ENCODE measurements around the gene LIN28B. TPM values are rescaled to one million over a fixed set of nuclear protein-coding genes. Genes with fewer than 3 reads are reported as not detected.
"Not testable (repeated sequence)": the region's sequence is repeated elsewhere in the genome, so short reads cannot be mapped to it uniquely, and the experiment has no call there.

The LIN28B gene
- total and polyA plus RNA-seq, 2 experiments from 2014 or later = 35.3 to 96.4 TPM

GRCh38 chr6:105013459-105013858 lies 56.6 kb downstream of the LIN28B start:
- not testable (repeated sequence) for H3K9me3 Mint-ChIP-seq; H3K4me3 Mint-ChIP-seq; H3K36me3 ChIP-seq (ENCODE audit: insufficient read depth); H3K27me3 Mint-ChIP-seq (ENCODE audit: insufficient read depth, low read depth, poor library complexity); H4K20me1 ChIP-seq (replicated peaks; ENCODE audit: insufficient read depth); H3K4me2 ChIP-seq; DNase-seq (ENCODE audit: low spot score); H2AFZ ChIP-seq; H3K4me3 ChIP-seq; H3K27ac Mint-ChIP-seq; H3K36me3 Mint-ChIP-seq (ENCODE audit: low read depth); H3K9me2 ChIP-seq (ENCODE audit: insufficient read depth); H3K27me3 ChIP-seq (ENCODE audit: insufficient read depth); H3F3A ChIP-seq (replicated peaks; ENCODE audit: low read depth); ATAC-seq
- peaks cover 15% of the 10 kb centered on the region for H3K4me1 ChIP-seq (ENCODE audit: insufficient read depth)
- peaks cover 90% of the 10 kb centered on the region for H3K79me2 ChIP-seq (replicated peaks; ENCODE audit: insufficient read depth)
- H3K27ac ChIP-seq (ENCODE audit: low read depth) = peak overlapping the region; percentile 70; the same call in 1 of the 2 replicates
- peaks cover 20% of the 10 kb centered on the region for H3K4me1 Mint-ChIP-seq

DNA sequence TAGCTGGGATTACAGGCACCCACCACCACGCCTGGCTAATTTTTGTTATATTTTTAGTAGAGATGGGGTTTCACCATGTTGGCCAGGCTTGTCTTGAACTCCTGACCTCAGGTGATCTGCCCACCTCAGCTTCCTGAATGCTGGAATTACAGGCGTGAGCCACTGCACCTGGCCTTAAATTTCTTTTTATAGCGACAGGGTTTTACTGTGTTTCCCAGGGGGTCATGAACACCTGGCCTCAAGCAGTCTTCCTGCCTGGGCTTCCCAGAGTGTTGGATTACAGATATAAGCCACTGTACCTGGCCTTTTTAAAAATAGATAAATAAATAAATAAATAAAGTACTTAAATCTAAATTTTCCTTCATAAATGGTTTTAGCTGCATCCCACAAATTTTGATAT lies 57.5 kb downstream of the LIN28B start:
- no peak overlapping the region for H2AFZ ChIP-seq
- ATAC-seq (peak; percentile 68), DNase-seq (ENCODE audit: low spot score) (peak; percentile 76)
- H3K27me3 ChIP-seq (ENCODE audit: insufficient read depth) = no peaks in the 10 kb centered on the region
- H3K4me2 ChIP-seq = no peak overlapping the region
- H3K4me3 Mint-ChIP-seq = no peak overlapping the region
- H3K79me2 ChIP-seq (replicated peaks; ENCODE audit: insufficient read depth) = peaks cover 92% of the 10 kb centered on the region
- no peaks in the 10 kb centered on the region for H3K36me3 ChIP-seq (ENCODE audit: insufficient read depth)
- peaks cover 19% of the 10 kb centered on the region for H3K4me1 ChIP-seq (ENCODE audit: insufficient read depth)
- H3K27ac ChIP-seq (ENCODE audit: low read depth) = peak overlapping the region; percentile 70
- no peaks in the 10 kb centered on the region for H3K9me3 Mint-ChIP-seq
- peaks cover 4% of the 10 kb centered on the region; the same call in 1 of the 3 replicates for H3K36me3 Mint-ChIP-seq (ENCODE audit: low read depth)
- peaks cover 3% of the 10 kb centered on the region for H3K27me3 Mint-ChIP-seq (ENCODE audit: insufficient read depth, low read depth, poor library complexity)
- no peak overlapping the region for H3K4me3 ChIP-seq
- no peak overlapping the region for H3K27ac Mint-ChIP-seq
- no peaks in the 10 kb centered on the region for H3K9me2 ChIP-seq (ENCODE audit: insufficient read depth)
- TF ChIP-seq STAT1 (IDR thresholded peaks at IDR 0.05; ENCODE audit: unreplicated experiment) (no peak), ZNF114 (CRISPR knock-in tag; IDR thresholded peaks at IDR 0.05) (no peak)
- H4K20me1 ChIP-seq (replicated peaks; ENCODE audit: insufficient read depth) = no peaks in the 10 kb centered on the region
- peaks cover 23% of the 10 kb centered on the region for H3K4me1 Mint-ChIP-seq
- H3F3A ChIP-seq (replicated peaks; ENCODE audit: low read depth) = no peaks in the 10 kb centered on the region

GRCh38 chr6:105014954-105015353 lies 58.0 kb downstream of the LIN28B start:
- Histone ChIP-seq H3K4me2 (0 out of 2 replicates have a peak overlapping the region, but pooled peaks have one; percentile 27), H2AFZ (no peak overlapping the region), H3F3A (replicated peaks; ENCODE audit: low read depth) (no peaks in the 10 kb centered on the region), H3K4me3 (no peak overlapping the region), H4K20me1 (replicated peaks; ENCODE audit: insufficient read depth) (no peaks in the 10 kb centered on the region), H3K36me3 (ENCODE audit: insufficient read depth) (no peaks in the 10 kb centered on the region), H3K9me2 (ENCODE audit: insufficient read depth) (no peaks in the 10 kb centered on the region), H3K27ac (ENCODE audit: low read depth) (no peak overlapping the region), H3K79me2 (replicated peaks; ENCODE audit: insufficient read depth) (peaks cover 92% of the 10 kb centered on the region), H3K4me1 (ENCODE audit: insufficient read depth) (peaks cover 21% of the 10 kb centered on the region), H3K27me3 (ENCODE audit: insufficient read depth) (no peaks in the 10 kb centered on the region)
- Mint-ChIP-seq H3K27me3 (ENCODE audit: insufficient read depth, low read depth, poor library complexity) (peaks cover 3% of the 10 kb centered on the region), H3K27ac (no peak overlapping the region), H3K36me3 (ENCODE audit: low read depth) (peaks cover 4% of the 10 kb centered on the region; the same call in 1 of the 3 replicates), H3K4me3 (no peak overlapping the region), H3K4me1 (peaks cover 25% of the 10 kb centered on the region), H3K9me3 (no peaks in the 10 kb centered on the region)
- no peak for ATAC-seq
- no peak for DNase-seq (ENCODE audit: low spot score)
- TF ChIP-seq EZH2phosphoT487 (IDR thresholded peaks at IDR 0.05; ENCODE audit: unreplicated experiment) (no peak), REST (IDR thresholded peaks at IDR 0.05; ENCODE audit: unreplicated experiment) (no peak), POLR2AphosphoS5 (IDR thresholded peaks at IDR 0.05; ENCODE audit: low read depth) (no peak), STAT1 (IDR thresholded peaks at IDR 0.05; ENCODE audit: unreplicated experiment) (no peak), ZNF462 (CRISPR knock-in tag; IDR thresholded peaks at IDR 0.05) (no peak)
